ENCODE measurements around the gene SETD3.

GRCh38 chr14:99511421-99512109 lies 30.9 kb upstream of the SETD3 start:
- TF ChIP-seq CTCF (IDR thresholded peaks at IDR 0.05 in 2 of 3, conservative IDR thresholded peaks at IDR 0.05 in 1 of 3; ENCODE audit: control insufficient read depth in 2 of 3, extremely low read depth in 1 of 3, insufficient read depth in 1 of 3, low read depth in 3 of 3, low read length in 3 of 3) (no peak), CHD1 (IDR thresholded peaks at IDR 0.05; ENCODE audit: low read depth, low read length) (no peak), MXI1 (IDR thresholded peaks at IDR 0.05; ENCODE audit: low read depth, low read length) (no peak), ZSCAN29 (IDR thresholded peaks at IDR 0.05) (no peak), PAX5 (IDR thresholded peaks at IDR 0.05; ENCODE audit: borderline replicate concordance, low read depth, low read length) (no peak), JUNB (IDR thresholded peaks at IDR 0.05) (no peak), HDAC6 (IDR thresholded peaks at IDR 0.05; ENCODE audit: unreplicated experiment) (no peak), POLR2AphosphoS5 (IDR thresholded peaks at IDR 0.05; ENCODE audit: low read length) (no peak)

Measured in GM12878 (cell line).